Amniotic epithelial cell (primary cell): ENCODE results near the gene CCDC33.

Source experiments
- DNase-seq: peaks from one replicate; pipeline ENCODE4 v3.0.0-alpha.2; 2010; ENCODE audit warnings: low read depth

Gene CCDC33

DNA sequence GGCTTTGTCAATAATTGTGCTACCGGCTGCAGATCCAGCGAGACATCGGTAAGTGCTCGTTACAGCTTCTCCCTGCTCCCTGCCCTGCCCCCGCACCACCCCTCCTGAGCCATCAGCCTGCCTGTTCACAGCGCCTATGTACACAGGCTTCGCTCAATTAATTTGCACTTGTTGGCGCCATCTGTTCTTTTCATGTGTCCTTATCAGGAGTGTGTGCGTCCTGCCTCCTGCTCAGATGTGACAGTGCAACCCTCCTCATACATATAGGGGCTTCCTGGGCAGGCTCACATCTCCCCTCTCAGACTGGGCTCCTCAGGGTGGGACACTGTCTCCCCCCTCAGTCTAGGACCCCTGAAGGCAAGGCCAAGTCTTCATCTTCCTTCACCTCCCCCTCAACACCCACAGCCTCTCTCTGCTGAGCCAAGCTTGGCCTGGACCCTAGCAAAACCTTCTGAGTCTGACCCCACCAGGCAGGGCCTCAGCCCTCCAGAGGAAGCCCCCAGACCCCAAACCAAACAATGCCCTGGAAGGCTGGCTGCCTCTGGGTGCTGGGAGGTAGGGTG is 76.4 kb downstream of the CCDC33 start:
- DNase-seq, result no peak

DNA sequence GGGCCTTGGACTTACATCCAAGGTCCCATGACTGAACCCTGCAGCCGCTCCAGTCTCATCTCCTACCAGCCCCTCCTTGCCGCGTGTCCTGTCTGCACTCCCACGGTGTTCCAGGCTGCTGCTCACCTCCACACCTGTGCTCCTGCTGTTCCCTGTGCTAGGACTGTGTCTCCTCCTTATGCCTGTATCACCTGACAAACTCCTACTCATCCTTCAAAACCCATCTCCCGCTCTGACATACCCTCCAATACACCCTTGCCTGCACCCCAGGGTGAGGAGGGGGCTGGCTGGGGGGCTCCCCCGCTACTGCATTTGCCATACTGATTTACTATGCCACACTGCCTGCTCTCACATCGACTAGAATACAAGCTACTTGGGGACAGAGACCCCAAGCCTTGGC is 77.8 kb downstream of the CCDC33 start:
- DNase-seq, result no peak

DNA sequence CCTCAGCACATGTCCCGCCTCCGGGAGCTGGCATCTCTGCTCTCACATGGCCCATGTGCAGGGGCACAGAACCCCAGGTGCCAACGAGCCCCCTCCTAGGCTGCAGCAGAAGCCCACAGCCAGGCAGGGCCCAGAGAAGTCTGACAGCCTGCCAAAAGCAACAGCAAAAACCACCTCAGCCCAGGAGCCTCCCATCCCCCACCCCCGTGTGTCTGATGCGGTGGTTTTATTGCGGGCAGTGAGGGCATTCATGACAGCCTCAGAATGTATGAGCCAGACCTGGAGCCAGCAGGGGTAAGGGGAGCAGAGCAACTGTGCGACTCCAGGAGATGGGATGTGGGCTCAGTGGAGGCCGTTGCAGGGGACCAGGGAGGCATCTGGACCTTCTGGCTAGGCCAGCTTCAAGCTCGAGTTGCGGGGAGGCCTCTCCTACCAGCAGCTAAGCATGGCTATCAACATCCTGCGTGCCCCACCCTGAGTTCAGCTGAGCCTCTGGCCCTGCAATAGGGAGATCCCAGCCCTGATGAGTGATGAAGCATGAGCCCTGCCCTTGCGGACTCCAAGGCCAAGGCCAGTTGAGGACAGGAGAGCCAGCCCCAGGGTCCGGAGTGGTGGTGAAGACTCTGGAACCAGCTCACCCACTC is 78.8 kb downstream of the CCDC33 start:
- DNase-seq, result no peak

DNA sequence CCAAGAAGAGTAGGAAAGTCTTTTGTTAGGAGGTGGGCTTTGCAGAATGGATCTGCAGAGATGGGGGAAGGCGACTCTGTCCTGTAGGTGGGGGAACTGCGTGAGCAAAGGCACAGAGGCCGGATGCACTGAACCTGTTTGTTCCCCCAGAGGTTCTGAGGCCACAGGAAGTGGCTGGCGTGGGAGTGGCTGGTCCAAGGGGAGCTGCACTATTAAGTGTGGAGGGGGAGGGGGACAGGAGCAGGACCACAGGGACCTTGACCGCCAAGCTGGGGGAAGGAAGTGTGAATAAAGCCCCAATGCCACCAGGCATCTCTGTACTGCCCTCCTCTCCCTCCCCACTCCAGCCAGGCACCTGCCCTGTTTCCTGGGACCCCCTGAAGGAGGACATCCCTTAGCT is 79.5 kb downstream of the CCDC33 start:
- DNase-seq, result no peak

DNA sequence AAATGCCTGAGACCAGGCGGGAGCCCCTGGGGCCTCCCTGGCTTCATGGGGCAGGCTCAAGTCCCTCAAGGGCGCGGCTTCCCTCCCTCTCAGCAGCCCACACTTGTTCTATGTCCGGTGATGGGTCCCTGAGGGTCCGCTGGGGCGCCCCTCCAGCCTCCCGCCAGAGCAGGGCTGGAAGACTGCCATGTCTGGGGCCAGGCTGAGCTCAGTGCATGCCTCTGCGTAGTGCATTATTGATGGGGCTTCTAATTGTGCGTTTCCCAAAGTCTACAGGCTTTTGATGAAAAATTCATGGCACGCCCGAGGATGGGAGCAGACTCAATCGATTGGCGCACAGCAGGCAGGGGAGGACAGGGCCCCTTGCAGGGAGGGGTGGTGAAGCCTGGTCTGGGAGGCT is 80.0 kb downstream of the CCDC33 start:
- DNase-seq, result no peak

DNA sequence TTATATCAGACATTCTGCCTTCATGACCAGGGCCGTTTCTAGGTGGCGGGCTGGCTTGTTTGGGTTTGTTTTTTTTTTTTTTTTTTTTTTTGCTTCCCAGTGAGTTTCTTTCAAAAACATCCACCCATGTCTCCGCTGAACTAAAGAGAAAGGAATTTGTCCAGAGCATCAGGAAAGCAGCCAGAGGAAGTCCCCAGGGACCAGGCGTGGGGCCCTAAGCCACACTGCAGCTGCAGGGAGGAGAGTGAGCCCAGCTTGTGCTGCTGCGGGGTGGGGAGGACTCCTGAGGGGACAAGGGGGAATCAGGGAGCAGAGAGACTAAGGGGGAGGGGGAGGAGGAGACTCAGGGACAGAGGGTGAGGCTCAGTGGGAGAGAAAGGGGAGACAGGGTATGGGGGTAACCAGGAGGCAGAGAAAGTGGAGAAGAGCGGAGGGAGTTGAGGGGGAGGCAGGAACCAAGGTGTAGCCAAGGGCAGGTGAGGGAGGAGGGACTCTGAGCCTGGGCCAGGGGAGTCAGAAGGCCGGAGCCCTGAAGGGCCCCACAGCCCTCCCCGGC is 81.8 kb downstream of the CCDC33 start:
- DNase-seq, result peak; percentile 41

DNA sequence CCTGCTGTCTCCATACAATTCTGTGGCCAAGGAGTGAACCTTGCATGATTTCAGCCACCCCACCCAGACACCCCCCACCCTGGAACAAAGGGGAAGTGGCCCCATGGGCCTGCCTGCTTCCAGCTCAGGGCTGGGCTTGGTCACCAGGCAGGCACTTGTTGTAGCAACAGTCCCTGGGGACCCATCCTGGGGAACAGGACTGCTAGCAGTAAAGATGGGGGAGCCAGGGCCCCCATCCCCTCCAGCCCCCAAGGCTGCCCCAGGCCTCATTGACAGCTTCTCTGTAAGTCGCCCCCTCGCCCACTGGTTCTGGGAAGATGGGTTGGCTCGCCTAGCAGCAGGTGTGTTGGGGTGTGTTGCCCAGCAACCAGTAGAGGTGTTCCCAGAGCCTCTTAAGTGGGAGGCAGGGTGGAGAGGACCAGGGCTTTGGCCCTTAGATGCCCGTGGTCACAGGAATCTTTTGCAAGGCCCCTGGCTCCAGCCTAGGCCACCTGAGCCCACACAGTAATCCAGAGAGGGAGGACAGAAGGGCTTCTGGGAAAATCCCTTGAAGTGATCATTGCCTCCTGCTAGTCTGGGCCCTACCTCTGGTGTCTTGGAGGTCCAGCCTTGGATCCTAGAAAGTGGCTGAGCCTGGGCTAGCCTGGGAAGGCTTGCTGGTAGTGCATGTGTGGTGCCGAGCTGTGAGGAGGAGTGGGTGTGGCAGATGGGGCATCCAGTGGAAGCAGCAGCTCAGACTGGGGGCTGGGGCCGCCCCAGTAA is 82.4 kb downstream of the CCDC33 start:
- DNase-seq, result no peak

DNA sequence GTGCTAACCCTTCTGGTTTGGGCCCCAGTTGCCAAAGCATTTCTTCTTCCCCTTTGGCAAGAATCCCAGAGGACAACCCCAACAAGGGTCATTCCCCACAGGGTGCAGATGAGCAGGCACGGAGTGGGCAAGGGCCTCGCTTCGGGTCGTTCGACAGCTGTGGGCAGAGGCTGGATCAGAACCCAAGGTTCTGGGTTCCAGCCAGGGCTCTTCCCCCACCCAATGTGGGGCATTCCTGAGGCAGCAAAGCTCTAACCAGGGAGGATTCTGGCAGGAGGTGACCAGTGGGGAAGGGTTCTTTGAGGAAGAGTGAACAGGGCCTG is 83.0 kb downstream of the CCDC33 start:
- no peak for DNase-seq

DNA sequence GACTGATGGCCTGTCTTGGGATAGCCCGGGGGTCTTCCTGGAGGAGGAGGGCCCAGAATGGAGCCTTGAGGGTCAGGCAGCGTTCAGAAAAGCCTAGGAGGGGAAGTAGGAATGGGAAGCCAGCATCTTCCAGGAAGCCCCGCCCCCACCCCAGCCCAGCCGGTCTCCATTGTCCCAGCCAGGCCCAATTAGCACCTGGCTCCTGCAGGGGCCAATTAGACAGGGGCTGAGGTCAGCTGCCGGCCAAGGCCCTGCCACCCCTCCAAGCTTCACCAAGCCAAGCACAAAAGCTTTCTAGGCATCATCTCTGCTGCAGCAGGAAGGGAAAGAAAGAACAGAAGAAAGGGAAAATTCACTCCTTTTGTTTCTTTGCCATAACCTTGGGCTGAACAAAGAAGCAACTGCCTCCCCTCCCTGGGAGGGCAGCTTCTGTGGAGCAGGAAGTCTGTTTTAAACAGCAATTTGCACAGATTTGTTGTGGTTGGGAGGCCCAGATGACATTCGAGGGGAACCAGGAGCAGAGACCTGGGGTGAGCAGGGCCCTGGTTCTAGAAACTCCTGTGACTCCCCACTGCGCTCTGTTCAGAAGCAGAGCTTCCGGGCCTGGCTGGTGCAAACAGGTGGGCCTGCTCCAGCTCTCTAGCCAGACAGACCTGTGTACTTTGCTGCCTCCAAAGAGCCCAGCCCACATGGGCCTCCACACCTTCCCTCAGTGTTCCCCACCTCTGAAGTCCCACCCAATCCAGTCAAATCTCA is 83.6 kb downstream of the CCDC33 start:
- DNase-seq, result no peak

DNA sequence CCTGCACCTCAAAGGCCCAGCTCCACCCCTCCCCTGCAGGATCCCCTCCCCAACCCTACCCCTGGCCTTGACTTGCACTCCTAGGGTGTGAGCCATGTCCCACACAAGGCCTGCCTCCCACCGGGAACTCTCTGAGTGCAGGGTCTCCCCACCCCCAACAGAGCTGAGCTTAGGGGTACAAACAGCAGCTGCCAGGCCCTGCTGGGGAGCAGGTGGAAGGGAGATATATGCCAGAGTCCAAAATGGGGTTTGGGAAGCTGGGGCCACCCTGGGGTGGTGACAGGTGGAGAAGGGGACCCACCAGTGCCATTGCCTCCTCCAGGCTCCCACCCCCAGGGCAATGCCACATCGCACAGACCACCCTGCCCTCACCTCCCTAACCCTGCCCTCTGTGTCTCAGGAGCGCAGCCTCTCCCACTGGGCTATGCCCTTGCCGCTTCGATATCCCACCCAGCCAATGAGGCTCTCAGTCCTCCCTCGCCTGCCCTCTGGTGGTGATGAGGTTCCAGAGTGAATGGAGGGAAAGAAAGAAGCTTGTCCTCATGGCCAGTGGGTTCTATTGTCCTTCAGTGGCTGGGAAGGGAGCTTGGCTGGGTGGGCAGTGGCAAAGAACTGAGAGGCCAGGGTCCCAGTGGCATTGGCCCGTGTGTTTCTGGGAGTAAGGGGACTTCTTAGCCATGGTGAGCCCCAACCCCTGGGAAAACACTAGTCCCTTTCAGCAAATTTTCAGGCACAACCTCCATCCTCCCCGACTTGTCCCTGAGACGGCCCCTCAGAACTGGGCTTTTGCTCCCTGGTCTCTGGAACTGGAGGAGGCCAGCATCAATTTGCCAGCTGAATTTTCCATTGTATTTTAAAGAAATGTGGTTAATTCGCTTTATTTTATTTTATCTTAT is 84.5 kb downstream of the CCDC33 start:
- DNase-seq, result peak; percentile 29

DNA sequence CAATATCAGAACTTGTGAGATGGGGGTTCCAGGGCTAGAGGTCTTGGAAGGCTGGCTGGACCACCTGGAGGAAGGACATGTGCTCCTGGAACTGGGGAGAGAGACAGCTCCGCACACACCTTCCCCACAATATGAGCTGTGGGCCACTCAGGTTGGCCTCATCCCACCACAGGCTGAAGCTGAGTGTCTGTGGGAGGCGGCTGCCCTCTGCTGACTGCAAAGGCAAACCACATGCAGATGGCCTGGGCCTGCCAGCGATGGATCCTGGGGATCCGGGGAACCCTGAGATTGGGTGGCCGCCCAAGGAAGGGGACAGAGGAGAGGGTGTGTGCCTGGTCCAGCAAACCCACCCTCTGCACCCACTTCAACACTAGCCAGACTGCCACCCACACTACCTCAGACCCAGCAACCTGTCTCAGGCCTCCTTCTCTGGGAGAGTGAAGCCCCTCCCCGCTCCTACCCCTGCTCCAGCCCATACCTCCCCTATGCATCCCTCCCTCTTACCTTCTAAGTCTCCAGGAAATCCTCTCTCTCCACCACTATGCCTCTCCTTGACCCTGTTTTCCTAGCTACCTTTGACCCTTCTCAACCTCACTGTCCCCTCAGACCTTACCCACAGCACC is 86.5 kb downstream of the CCDC33 start:
- peak; percentile 48 for DNase-seq

DNA sequence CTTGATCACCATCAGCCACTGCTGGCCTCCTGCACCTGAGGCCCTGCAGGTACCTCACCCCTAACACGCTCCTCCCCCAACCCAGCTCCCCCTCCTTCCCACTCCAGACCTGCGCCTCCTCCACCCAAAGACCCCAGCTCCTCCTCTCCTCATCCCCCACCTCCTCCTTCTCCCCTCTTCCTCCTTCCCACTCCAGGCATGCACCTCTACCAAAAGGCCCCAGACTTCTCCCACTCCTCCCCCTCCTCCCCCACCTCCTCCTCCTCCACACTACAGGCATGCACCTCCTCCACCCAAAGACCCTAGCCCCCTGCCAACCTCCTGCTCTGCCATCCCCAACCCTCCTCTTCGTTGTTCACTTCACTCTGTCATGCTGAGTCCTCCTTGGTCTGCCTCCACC is 88.6 kb downstream of the CCDC33 start:
- no peak for DNase-seq

DNA sequence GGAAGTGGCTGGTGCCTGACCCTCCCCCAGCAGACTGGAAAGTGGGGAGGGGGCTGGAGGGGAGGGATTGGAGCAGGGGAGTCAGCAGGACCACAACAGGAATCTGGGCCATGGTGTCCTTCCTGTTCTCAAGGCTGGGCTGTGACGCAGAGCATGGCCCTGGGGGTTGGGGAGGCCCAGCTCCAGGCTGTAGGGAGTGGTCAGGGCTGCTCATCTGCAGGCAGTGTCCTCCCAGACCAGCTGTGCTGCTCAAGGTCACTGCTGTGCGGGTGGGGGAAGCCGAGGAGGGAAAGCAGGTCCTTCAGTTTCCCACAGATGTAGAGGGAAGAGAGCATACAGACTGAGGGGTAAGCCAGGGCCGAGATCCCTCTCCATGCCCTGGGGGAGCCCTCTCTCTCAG is 90.6 kb downstream of the CCDC33 start:
- peak; percentile 86 for DNase-seq

DNA sequence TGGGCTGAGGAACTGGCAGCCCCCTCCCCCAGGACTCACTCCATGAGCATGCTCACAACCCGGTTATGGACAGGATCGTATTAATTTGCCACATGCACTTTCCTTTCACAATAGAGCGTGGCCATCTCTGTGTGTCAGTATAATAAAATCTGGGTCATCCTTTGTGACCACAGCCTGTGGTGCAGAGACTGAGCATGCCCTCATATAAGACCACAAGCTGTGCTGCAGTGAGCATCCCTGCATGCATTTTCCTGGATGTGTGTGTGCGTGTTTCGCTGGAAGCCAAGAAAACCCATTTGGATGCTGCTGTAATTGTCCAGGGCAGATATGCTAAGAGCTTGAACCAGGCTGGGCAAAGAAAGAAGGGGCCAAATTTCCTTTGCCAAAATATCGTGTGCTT is 91.6 kb downstream of the CCDC33 start:
- peak; percentile 74 for DNase-seq

DNA sequence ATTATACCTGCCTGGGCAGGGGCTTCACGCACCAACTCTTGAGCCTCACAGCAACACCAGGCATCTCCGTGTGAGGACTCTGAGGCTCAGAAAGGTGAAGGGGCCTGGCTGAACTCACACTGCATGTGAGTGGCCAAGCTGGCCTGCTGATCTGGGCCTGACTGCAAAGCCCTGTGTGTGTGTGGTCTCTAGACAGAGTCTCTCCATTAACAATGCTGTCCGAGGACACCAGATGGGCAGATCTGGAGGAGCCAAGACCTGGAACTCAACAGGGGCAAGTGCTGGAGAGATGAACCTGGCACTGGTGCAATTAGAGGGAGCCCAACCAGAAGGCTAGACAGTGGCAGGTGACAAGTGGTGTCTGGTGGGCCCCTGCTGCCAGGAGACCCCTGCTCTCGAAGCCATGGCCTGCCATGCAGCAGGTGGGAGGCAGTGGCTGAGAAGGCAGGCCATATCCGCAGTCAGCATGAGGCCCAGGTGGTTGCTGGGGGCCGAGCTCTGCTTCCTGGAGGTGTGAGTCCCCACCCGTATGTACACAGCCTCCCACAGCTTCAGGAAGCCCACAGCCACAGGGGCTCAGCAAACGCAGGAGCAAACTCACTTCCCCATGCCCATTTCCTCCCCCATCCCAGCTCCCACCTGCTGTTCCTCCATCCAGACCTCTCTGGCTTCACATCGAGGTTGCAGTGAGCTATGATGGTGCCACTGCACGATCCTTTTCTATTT is 92.4 kb downstream of the CCDC33 start:
- DNase-seq, result no peak

DNA sequence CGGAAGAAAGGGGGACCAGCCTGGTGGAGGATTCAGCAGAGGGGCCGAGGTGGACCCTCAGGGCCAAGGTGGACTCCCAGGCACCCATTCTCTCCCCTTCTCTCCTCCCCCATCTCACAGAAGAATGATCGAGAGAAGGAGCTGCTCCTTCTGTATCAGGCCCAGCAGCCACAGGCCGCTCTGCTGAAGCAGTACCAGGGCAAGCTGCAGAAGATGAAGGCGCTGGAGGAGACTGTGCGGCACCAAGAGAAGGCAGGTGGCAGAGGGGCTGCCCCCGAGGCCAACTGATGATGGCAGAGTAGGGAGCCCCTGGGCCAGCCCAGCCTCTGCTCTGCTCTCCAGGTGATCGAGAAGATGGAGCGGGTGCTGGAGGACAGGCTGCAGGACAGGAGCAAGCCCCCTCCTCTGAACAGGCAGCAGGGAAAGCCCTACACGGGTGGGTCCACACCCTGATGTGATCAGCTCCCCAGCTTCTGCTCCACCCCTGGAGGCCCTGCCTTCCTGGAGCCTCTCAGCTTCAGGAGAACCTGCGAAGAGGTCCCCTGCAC is 94.8 kb downstream of the CCDC33 start:
- no peak for DNase-seq

DNA sequence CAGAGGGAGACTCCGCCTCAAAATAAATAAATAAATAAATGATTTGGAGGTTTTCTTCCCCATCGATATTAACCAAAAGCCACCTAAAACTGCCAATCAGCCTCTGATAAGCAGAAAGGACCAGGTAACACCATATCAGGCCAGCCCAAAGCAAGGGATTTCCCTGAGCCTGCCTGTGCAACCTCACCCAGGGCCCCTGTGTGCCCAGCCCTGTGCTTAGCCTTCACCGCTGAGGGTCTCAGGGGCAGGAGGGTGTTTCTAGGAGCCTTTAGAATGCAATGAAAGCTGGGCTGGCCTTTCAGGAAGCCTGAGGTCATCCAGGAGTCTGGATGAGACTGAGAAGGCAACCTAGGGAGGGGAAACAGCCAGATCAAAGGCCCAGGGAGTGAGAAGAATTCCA is 95.9 kb downstream of the CCDC33 start:
- no peak for DNase-seq

DNA sequence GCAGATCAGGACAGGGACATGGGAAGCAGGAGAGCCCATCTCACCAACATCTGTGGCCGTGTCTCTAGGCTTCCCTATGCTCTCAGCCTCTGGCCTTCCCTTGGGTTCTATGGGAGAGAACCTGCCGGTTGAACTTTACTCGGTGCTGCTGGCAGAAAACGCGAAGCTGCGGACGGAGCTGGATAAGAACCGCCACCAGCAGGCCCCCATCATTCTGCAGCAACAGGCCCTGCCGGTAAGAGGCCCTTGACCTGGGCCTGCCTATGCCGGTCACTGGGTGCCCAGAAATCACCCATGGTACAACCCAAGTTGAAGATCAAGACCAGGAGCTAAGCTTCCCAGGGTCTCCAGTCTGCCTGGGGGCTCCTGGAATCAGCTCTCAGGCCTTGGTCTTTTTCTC is 96.5 kb downstream of the CCDC33 start:
- DNase-seq, result no peak

DNA sequence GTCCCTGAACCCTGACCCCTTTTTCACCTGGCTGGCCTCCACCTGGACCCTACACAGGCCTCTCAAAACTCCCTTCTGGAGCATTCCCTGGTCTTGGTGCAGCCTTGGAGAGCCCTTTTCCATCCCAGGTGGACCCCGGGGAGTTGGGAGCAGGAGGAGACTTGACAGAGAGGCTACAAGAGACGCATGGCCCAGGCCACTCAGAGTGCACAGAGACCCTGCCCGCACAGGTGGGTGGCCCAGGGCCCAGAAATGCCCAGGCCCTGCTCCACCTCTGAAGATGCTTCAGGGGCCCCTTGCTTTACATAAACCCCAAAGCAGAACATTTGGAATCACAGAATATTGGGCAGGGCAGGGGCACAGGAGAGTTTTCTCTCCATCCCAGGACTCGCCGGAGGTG is 97.0 kb downstream of the CCDC33 start:
- no peak for DNase-seq

DNA sequence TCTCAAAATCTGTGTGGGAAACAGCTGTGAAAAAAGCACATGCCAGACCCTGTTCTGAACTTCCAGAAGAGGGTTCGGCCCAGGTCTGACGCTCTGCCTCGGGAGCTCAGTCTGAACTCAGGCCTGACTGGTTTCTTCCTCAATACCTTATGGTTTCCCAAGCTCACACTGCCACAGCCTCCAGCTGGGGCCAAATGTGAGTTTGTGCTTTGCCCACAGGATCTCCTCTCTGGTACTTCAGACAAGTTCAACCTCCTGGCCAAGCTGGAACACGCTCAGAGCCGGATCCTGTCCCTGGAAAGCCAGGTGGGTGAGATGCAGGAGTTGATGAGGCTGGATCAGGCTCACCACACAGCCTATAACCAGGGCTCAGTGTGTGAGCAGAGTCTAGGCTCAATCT is 97.5 kb downstream of the CCDC33 start:
- DNase-seq, result no peak
